GM12872 (cell line): ENCODE measurements around the gene TTF2.

Source experiments
- CTCF ChIP-seq: IDR thresholded peaks from 3 replicates; pipeline ENCODE4 v1.5.1; 2011; ENCODE audit warnings: low read depth, mild to moderate bottlenecking, low read length, moderate library complexity; ENCODE audit not compliant: insufficient read depth

The TTF2 gene

DNA sequence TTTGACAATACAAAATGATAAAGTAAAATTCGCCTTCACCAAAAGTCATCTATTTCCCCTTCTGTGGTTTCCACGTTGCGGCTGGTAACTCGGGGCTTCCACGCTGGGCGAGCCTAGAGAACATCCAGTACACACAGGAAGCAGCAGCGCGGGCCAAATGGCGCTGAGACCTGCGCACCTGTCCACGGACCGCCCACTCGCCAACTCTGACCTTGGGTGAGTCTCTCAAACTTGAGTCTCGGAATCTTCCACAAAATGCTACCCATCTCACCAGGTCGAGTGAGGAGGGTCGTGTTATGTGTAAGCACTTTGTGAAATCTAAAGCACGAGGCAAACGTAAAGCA, 820 bp upstream of the TTF2 start:
- TF ChIP-seq CTCF = no peak

DNA sequence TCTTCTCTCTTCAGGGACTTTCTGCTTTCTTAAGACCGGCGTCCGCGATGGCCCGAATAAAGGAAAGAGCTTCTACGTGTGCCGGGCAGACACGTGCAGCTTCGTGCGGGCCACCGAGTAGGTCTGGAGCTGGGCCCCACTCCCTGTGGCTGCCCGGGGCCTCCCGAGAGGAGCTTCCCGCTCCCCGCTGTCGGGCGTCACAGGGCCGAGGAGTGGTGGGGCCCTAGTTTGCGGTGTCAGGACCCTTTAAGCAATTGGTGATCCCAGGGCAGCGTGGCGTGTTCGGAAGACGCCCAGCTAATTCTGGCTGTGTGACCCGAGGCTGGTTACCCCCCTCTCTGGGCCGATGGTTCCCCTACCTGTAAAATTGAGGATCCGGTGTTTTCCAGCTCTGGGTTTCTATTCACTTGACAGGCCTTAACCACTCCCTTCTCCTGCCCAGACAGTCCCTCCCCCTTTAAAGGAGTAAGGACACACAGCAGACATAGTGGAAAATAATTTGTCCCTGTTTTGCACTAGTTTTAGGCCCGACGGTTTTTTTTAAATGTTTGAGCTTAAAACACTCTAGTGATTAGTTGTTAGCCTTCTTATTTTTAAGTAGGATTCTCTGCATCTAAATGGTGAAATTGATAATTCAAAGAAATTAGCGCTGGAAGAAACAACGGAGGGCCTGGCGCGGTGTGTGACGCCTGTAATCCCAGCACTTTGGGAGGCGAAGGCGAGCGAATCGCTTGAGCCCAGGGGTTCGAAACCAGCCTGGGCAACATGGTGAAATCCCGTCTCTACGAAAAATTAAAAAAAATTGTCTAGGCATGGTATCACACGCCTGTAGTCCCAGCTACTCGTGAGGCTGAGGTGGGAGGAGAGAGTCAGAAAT, 553 bp downstream of the TTF2 start:
- TF ChIP-seq CTCF = no peak

DNA sequence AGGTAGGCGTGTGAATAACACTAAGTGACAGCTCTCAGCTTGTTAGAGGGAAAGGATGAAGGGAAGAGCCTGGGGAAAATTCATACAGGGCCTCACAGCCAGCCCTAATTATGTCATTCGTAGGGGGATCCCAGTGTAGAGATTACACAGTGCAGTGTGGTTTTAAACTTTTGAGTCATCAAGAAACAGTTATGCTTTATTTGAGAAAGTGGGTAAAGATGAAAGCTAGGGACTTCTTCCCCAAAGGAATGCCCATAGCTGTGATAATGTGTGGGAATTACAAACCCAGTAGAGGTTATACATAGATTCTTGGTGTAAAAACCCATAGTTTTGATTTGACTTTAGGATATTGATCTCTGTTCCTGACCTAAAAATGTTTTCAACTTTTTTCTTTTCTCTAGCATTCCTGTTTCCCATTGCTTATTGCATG, 1.9 kb downstream of the TTF2 start:
- no peak for TF ChIP-seq CTCF

DNA sequence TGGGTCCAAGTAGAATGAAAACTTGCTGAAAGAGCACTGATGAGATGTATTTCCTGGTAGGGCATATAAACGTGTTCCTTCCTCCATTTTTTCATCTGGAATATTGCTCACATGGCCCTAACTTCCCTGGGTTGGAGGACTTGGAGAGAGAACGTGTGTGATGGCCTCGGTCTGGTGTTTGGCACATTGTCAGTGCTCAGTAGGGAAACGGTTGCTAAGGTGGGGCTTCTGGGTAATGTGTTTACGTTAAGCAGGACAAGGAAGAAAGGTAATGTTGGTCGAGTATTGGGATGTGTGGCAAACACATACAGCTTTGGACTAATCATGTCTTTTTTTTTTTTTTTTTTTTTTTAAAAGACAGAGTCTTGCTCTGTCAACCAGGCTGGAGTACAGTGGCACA, 6.2 kb downstream of the TTF2 start:
- no peak for TF ChIP-seq CTCF

DNA sequence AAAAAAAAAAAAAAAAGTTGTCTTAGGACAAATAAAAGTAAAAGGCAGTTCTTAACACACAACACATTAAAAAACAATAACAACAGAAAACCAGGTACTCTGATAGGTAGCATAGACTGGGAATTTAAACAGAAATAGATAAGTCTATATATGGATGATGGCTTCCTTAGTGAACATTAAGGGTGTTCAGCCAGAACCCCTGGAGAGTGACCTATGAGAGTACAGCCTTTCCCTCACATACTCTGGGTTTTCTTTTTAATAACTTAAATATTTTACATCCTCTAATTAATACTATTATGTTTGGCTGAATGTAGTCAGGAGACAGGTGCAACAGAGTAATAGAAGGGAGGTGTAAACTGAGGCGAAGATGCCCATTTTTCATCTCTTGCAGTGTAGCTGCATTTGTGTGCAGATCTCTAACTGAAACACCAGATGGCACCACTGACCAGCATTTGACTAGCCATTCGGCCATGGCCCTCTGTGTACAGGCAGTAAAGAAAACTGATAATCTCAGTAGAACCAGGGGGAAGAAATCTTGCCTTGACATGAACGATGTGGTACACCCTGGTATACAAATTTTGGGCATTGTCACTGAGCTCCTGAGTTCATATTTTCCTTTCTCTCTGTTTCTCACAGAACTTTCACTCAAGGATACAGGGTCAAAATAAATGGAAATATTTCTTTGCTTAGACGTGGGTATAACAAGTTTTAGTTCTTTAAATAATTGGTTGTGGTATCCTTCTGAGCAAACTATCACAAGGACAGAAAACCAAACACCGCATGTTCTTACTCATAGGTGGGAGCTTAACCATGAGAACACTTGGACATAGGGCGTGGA, 7.6 kb downstream of the TTF2 start:
- TF ChIP-seq CTCF = peak; percentile 70

- TF ChIP-seq CTCF = no peak
Observed at GRCh38 chr1:117068580-117068979, 8.5 kb downstream of the TTF2 start.

- peak; percentile 20; the same call in 1 of the 3 replicates for TF ChIP-seq CTCF
Observed at GRCh38 chr1:117069220-117069844, 9.2 kb downstream of the TTF2 start.
